Epithelial cell of prostate (primary cell): ENCODE results near the gene MSX2.
A peak's percentile ranks its signal among the peaks of the same experiment; 100 is the strongest.

Source experiments
- DNase-seq: peaks from one replicate; pipeline ENCODE4 v3.0.0-alpha.2; 2011; ENCODE audit warnings: low read depth, low spot score
- H3K27ac ChIP-seq: fragments of 450-650 bp; 2 replicates; pipeline ENCODE4 v1.5.1; 2017; ENCODE audit warnings: mild to moderate bottlenecking

MSX2 gene

GRCh38 chr5:174724484-174725260 is at the start of gene MSX2:
TSS of gene MSX2 (plus strand) at chr5:174724582. CDS start at chr5:174724660, 78 bp downstream.
- H3K27ac ChIP-seq, result peak within 1 kb of the TSS; percentile 44
- DNase-seq, result peak; percentile 68

GRCh38 chr5:174675110-174675509 is 49.3 kb upstream of the MSX2 start:
- DNase-seq, result no peak

GRCh38 chr5:174675916-174676315 is 48.5 kb upstream of the MSX2 start:
- no peak overlapping the region for H3K27ac ChIP-seq
- no peak for DNase-seq

More at GRCh38 chr5:174675110-174675509, 49.3 kb upstream of the MSX2 start:
- H3K27ac ChIP-seq, result no peak overlapping the region

GRCh38 chr5:174678107-174678506 is 46.3 kb upstream of the MSX2 start:
- no peak overlapping the region for H3K27ac ChIP-seq
- DNase-seq, result no peak

- no peak for DNase-seq
- H3K27ac ChIP-seq, result no peak overlapping the region
These were observed 43.3 kb upstream of the MSX2 start for GRCh38 chr5:174680901-174681565.

- H3K27ac ChIP-seq, result no peak overlapping the region
- no peak for DNase-seq
These were observed 36.9 kb upstream of the MSX2 start for GRCh38 chr5:174687503-174687902.

- no peak for DNase-seq
- no peak overlapping the region for H3K27ac ChIP-seq
These were observed 35.7 kb upstream of the MSX2 start for GRCh38 chr5:174688441-174689354.

GRCh38 chr5:174690271-174690670 is 34.1 kb upstream of the MSX2 start:
- DNase-seq, result no peak
- H3K27ac ChIP-seq, result no peak overlapping the region

GRCh38 chr5:174692381-174692780 is 32.0 kb upstream of the MSX2 start:
- no peak overlapping the region for H3K27ac ChIP-seq
- DNase-seq, result no peak

GRCh38 chr5:174692982-174693422 is 31.4 kb upstream of the MSX2 start:
- no peak overlapping the region for H3K27ac ChIP-seq
- no peak for DNase-seq

GRCh38 chr5:174693697-174694385 is 30.5 kb upstream of the MSX2 start:
- H3K27ac ChIP-seq, result no peak overlapping the region
- DNase-seq, result no peak

- DNase-seq, result no peak
- H3K27ac ChIP-seq, result no peak overlapping the region
These were observed 29.8 kb upstream of the MSX2 start for GRCh38 chr5:174694611-174695010.

GRCh38 chr5:174698156-174698555 is 26.2 kb upstream of the MSX2 start:
- DNase-seq, result no peak
- H3K27ac ChIP-seq, result no peak overlapping the region

GRCh38 chr5:174699131-174699530 is 25.3 kb upstream of the MSX2 start:
- no peak overlapping the region for H3K27ac ChIP-seq
- no peak for DNase-seq

- no peak for DNase-seq
- H3K27ac ChIP-seq, result no peak overlapping the region
These were observed 17.3 kb upstream of the MSX2 start for GRCh38 chr5:174706997-174707572.

GRCh38 chr5:174707671-174708070 is 16.7 kb upstream of the MSX2 start:
- DNase-seq, result no peak
- H3K27ac ChIP-seq, result no peak overlapping the region

- no peak overlapping the region for H3K27ac ChIP-seq
- DNase-seq, result no peak
These were observed 15.7 kb upstream of the MSX2 start for GRCh38 chr5:174708476-174709207.

- H3K27ac ChIP-seq, result no peak overlapping the region
- no peak for DNase-seq
These were observed 9.6 kb upstream of the MSX2 start for GRCh38 chr5:174714751-174715150.

- H3K27ac ChIP-seq, result no peak overlapping the region
- DNase-seq, result no peak
These were observed 8.6 kb upstream of the MSX2 start for GRCh38 chr5:174715804-174716203.
